ES-I3 (cell line): ENCODE results near the gene TRAF2.
A peak's percentile ranks its signal among the peaks of the same experiment; 100 is the strongest.

Experiments
- H3K36me3 ChIP-seq: 2 replicates; pipeline ENCODE4 v1.6.1; 2013; ENCODE audit warnings: mild to moderate bottlenecking, low read length, control low read depth, moderate library complexity; ENCODE audit not compliant: insufficient read depth
- H3K4me1 ChIP-seq: 2 replicates; pipeline ENCODE4 v1.6.1; 2013; ENCODE audit warnings: mild to moderate bottlenecking, control low read depth, low read length; ENCODE audit not compliant: insufficient read depth
- H3K9ac ChIP-seq: 2 replicates; pipeline ENCODE4 v1.6.1; 2013; ENCODE audit warnings: low read depth, mild to moderate bottlenecking, low read length, moderate library complexity
- H3K9me3 ChIP-seq: 2 replicates; pipeline ENCODE4 v1.6.1; 2013; ENCODE audit warnings: mild to moderate bottlenecking, low read length, moderate library complexity; ENCODE audit not compliant: control insufficient read depth, insufficient read depth

The TRAF2 gene

DNA sequence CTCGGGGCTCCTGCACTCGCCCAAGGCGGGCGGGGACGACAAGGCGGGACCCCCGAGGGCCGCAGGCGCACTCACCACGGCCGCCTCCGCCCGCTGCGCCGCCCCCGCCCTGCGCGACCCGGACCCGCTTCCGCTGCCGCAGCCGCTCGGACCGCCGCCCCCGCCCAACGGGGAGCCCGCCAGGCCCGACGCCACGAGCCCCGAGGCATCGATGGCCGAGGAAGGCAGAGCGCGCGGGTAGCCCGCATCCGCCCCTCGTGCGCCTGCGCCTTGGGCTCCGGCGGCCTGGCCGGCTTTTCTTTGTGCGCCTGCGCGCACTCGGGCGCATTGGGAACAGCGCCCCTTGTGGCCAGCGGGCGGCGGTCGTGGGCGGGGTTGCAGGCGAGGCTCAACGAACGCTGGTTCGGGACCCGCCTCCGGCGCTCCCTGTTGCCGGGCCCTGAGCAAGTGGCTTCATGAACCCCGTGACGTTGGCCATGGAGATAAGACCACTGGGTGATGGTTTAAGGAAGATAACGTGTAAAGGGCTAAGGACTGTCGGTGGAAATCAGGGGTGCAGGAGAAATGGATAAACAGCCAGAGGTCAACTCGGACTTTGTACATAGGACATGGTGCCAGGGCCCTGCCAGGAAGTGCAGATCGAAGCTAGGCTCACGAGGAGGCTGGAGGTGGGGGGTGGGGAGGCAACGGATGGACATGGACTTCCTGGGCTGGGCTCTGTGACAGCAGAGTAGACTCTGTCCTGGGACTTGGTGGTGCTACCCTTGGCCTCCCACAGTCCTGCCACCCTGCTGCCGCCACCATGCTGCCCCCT lies 58.4 kb downstream of the TRAF2 start, which contains the start of the genes C8G and FBXW5:
C8G (plus strand) TSS at position 725 of the 814 bp plus-strand sequence; CDS start at position 803, 78 bp downstream.
FBXW5 (minus strand) TSS at position 220 of the 814 bp plus-strand sequence. CDS start 655 bp downstream, outside the sequence.
- Histone ChIP-seq H3K9me3 (no peaks in the 10 kb centered on the region), H3K36me3 (no peaks in the 10 kb centered on the region; the same call in 1 of the 2 replicates), H3K4me1 (peaks cover 5% of the 10 kb centered on the region; the same call in 1 of the 2 replicates), H3K9ac (peak within 1 kb of the TSS; percentile 81)

DNA sequence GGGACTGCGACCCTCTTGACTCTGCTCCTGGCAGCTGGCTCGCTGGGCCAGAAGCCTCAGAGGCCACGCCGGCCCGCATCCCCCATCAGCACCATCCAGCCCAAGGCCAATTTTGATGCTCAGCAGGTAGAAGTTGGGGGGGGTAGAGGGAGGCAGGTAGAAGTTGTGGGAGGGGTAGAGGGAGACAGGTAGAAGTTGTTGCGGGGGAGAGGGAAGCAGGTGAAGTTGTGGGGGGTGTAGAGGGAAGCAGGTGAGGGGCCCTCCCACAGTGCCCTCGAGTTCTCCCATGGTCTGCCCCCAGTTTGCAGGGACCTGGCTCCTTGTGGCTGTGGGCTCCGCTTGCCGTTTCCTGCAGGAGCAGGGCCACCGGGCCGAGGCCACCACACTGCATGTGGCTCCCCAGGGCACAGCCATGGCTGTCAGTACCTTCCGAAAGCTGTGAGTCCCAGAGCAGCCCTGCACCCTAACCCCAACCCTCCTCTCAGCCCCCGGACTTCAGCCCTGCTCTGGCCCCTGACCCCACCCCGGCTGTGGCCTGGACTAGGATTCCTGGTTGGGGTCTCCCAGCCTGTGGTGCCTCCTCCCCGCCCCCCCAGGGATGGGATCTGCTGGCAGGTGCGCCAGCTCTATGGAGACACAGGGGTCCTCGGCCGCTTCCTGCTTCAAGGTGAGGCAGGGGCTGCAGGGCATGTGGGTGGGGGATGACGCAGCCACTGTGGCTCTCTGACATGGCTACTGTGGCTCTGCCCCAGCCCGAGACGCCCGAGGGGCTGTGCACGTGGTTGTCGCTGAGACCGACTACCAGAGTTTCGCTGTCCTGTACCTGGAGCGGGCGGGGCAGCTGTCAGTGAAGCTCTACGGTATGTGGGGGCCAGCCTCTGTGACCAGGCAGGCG lies 59.3 kb downstream of the TRAF2 start:
- H3K4me1 ChIP-seq: peaks cover 5% of the 10 kb centered on the region; the same call in 1 of the 2 replicates
- H3K9ac ChIP-seq: no peak overlapping the region
- H3K9me3 ChIP-seq: no peaks in the 10 kb centered on the region
- H3K36me3 ChIP-seq: no peaks in the 10 kb centered on the region; the same call in 1 of the 2 replicates

DNA sequence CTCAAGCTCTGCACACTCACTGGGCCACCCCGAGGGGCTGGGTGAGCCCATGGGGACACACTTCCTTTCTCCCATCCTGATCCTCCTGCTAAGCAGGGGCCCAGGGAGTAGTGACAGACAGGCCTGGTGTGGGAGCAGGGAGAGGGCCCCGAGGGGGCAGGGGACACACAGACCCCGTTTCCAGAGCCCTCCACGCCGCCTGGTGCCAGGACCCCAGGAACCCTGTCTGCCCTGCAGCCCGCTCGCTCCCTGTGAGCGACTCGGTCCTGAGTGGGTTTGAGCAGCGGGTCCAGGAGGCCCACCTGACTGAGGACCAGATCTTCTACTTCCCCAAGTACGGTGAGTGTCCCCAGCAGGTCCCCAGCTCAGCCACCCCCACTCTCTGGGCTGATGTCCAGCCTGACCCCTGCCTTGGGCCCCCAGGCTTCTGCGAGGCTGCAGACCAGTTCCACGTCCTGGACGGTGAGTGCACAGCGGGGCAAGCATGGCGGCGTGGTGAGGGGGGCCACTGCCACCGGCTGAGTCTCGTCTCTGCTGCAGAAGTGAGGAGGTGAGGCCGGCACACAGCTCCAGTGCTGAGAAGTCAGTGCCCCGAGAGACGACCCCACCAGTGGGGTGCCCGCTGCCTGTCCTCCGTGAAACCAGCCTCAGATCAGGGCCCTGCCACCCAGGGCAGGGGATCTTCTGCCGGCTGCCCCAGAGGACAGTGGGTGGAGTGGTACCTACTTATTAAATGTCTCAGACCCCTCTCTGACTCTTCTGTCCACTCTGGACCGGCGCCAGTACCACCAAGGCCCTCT lies 60.1 kb downstream of the TRAF2 start:
- peaks cover 5% of the 10 kb centered on the region; the same call in 1 of the 2 replicates for H3K4me1 ChIP-seq
- H3K9me3 ChIP-seq: no peaks in the 10 kb centered on the region
- H3K36me3 ChIP-seq: no peaks in the 10 kb centered on the region; the same call in 1 of the 2 replicates
- H3K9ac ChIP-seq: no peak overlapping the region

DNA sequence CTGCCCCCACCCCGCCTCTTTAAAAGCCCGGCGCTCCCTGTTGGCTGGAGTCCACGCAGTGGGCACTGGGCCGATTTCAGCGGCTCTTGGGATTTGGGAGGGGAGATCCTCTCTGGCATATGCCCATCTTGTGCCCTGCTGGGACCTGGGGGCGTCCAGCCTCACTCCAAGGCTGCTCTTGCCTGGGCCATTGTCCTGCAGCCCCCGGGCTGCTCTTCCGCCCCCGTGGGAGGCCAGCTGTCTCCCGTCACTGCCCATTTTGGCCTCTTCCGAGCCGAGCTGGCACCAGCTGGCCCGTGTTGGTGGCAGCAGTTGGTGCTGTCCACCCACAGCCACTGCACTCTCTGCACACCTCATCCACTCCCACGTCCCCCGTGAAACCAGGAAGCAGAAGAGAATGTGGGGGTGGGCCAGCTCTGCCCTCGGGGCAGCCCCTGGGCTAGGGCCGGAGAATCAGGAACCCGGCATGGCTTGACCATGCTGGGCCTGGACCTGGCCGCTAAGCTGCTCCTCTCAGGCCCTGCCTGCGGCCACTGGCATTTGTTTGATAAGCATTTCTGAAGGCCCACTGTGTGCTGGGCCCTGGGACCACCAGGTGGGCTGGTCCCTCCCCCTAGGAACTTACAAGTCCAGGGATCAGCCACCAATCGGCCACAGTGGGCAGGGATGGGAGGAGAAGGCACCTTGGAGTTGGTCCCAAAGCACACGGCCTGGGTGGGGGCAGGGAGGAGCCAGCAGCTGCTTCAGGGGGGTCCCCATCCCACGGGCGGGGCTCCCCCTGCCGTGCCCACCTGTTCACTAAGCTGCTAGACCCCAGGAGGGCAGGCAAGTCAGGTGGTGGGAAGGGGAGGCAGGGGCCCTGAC lies 60.9 kb downstream of the TRAF2 start:
- no peaks in the 10 kb centered on the region for H3K9me3 ChIP-seq
- H3K36me3 ChIP-seq: no peaks in the 10 kb centered on the region; the same call in 1 of the 2 replicates
- H3K4me1 ChIP-seq: peaks cover 5% of the 10 kb centered on the region; the same call in 1 of the 2 replicates
- H3K9ac ChIP-seq: no peak overlapping the region

DNA sequence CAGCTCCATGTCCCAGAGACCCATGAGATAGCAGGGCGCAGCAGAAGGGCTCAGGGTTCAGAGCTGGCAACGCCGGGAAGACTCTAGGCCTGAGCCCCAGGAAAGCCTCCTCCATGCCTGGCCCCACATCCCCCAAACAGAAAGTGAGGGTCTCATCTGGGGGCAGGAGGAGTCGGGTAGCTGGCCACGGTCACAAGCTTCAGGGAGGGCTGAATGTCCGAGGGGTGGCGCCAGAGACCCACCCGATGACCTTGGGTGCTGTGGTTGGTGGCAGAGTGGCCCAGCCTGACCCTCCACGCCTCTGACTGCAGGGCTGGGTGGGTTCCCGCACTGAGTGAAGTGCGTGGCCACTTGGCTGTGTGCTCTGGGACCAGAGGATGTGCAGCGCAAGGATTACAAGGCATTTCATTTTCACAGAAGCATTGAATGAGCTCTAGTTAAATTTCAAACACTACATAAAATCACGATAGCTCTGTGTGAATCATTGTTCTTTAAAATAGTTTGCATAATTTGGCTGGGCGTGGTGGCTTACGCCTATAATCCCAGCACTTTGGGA lies 61.7 kb downstream of the TRAF2 start:
- H3K9ac ChIP-seq: no peak overlapping the region
- H3K9me3 ChIP-seq: no peaks in the 10 kb centered on the region
- peaks cover 5% of the 10 kb centered on the region; the same call in 1 of the 2 replicates for H3K4me1 ChIP-seq
- no peaks in the 10 kb centered on the region for H3K36me3 ChIP-seq

DNA sequence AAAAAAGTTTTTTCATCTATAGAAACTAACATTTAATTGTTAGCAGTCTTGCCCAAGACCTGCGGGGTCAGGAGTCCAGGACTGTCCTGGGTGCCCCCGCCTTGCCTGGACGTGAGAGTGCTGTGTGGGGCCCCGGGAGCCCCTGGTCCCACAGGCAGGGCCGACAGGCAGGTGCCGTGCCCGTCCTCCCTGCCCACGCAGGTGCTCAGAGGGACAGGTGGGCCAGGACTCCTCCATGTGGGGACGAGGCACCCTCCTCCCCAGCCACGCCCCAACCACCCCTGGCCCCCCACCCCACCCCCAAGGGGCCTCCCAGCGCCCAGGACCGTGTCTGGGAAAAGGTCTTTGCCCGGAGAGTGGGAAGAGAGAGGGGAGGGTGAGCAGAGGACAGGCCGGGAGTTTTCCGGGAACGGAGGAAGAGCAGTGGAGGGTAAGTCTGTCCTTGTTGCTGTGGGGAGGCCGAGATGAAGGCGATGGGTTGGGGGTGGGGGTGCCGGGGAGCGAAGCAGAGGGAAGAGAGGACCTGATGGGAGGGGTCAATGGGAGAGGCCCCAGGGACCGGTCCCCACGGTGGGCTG lies 63.0 kb downstream of the TRAF2 start:
- Histone ChIP-seq H3K36me3 (no peaks in the 10 kb centered on the region), H3K4me1 (peaks cover 5% of the 10 kb centered on the region; the same call in 1 of the 2 replicates), H3K9me3 (no peaks in the 10 kb centered on the region), H3K9ac (peak overlapping the region; percentile 56)

DNA sequence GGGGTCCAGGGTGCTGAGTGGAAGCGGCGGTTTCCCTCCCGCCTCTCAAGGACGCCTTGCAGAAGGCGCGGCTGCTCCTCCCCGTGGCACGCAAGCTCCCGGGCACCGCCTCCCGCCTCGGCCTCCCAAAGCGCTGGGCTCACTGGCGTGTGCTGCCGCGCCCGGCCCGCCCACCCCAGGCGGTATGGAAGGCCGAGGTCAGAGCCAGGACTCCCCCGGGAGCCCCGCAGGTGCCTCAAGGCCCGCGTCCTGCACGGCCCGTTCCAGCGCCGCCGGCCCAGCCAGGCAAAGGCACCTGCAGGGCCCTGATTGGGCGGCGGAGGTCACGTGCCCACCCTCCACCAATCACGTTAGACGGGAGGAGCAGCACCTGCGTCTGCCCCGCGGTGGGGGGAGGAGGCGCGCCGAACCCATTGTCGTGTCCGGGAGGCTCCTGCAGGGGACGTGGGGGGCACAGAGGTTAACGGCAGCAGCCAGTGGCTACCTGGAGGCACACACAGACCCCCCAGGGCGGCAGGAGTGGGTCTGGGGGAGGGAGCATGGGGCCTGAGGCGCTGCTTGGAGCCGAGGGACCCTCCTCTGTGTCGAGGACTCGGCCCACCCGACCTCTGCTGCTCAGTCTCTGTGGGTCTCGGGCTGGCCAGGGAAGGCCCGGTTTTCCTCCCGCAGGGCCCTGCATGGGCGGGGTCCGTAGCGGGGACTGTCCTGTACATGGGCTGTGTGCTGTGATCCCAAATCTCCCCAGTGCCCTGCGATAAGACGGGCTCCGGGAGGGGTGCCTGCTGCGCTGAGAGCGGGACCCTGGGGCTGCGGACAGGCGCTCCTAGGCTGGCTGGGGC lies 63.7 kb downstream of the TRAF2 start:
- Histone ChIP-seq H3K4me1 (peaks cover 2% of the 10 kb centered on the region; the same call in 1 of the 2 replicates), H3K9ac (peak overlapping the region; percentile 56), H3K36me3 (no peaks in the 10 kb centered on the region), H3K9me3 (no peaks in the 10 kb centered on the region)

DNA sequence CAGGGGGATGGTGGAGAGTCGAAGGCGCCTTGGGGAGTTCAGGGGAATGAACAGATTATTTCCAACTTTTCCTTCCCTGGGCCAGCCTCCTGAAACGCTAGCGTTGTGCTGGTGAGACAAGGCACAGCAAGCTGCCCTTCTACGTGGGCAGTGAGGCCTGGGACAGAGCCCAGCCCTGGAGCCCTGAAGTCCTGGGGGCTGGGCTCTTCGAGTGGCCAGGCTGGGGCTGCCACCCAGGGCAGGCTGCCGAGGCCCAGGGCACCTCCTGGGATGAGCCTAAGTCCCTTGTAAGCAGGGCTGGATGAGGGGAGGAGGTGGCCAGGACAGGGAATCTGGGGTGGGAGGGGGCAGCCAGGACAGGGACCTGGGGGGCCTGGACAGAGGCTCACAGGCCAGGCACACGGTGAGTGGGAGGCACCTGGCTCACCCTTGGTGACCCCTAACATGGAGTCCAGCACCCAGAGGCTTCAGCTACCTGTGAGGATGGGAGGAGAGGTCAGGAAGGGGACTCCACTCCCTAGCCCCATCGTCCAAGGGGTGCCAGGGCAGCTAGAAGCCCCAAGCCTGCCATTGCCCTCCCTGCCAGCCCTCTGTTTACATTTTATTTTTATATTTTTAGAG lies 64.5 kb downstream of the TRAF2 start:
- H3K4me1 ChIP-seq: no peaks in the 10 kb centered on the region
- H3K9ac ChIP-seq: peak overlapping the region; percentile 56
- H3K9me3 ChIP-seq: no peaks in the 10 kb centered on the region
- H3K36me3 ChIP-seq: no peaks in the 10 kb centered on the region

DNA sequence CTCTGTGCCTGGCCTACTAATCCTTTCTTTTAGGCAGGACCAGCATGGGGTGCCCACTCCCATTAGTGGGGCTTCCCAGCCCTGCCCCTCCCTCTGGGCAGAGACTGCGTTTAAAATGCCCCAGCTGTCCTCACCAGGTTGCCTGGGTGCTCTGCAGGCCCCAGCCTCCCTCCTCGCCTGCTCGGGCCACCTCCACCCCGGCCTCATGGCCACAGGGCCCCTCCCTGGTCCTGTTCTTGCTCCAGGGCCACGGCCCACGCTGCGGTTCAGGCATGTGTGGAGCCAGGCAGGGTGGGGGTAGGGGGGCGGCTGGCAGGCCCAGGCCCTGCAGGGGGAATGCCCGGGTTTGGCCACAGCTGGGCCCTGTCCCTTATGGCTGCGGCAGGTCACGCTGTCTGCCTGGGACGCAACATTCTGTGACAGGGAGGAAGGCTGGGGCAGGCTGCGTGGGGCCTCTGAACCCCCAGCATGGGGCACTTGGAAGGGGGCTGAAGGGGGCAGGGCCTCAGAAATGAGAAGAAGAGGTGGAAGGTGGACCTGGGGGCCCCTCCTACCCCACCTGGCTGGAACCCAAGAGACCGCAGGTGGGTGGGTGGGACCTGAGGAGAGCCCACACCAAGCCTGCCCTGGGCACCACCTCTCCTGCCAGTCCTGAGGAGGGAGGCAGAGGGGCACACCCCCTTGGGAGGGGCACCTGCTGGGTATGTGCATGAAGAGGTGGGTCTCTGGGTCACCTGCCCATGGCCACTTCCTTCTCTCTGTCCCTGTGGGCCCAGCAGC lies 65.4 kb downstream of the TRAF2 start, which contains the start of gene LCN12:
LCN12 (plus strand) TSS at position 733 of the 780 bp plus-strand sequence. CDS start 55 bp downstream, outside the sequence.
- H3K9ac ChIP-seq: no peak within 1 kb of the TSS
- H3K9me3 ChIP-seq: no peaks in the 10 kb centered on the region
- H3K4me1 ChIP-seq: no peaks in the 10 kb centered on the region
- H3K36me3 ChIP-seq: no peaks in the 10 kb centered on the region

DNA sequence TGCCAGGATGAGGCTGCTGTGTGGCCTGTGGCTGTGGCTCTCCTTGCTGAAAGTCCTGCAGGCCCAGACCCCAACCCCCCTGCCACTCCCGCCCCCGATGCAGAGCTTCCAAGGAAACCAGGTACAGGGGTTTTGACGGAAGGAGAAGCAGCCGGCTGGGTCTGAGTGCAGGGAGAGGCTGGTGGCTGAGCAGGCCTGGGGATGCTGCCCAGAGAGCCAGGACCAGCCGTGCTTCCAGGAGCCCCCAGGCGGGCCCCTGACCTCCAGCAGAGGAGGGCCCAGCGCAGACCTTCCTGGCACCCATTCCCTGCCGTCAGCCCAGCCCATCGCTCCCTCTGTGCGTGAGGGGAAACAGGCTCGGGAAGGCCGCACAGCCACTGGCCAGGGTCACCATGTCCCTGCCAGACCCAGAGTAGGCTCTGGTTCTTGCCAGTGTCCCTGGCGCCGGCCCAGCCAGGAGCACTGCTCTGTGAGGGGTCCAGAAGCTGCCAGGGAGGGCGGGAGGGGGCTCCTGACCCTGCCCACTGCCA lies 66.1 kb downstream of the TRAF2 start:
- no peaks in the 10 kb centered on the region for H3K36me3 ChIP-seq
- H3K9ac ChIP-seq: no peak overlapping the region
- no peaks in the 10 kb centered on the region for H3K4me1 ChIP-seq
- no peaks in the 10 kb centered on the region for H3K9me3 ChIP-seq
